ENCODE results near the gene IRX2. TPM values are rescaled to one million over a fixed set of nuclear protein-coding genes. Genes with fewer than 3 reads are reported as not detected.

Gene IRX2
- total and polyA plus RNA-seq, 2 donors (not counting 3 experiments of a cell fraction or from before 2014, with no cell fraction given) = not detected

GRCh38 chr5:2714805-2715204, 36.7 kb downstream of the IRX2 start:
- no peak overlapping the region for H3K4me3 ChIP-seq (replicated peaks in 1 of 3; ENCODE audit: insufficient read depth in 1 of 3, low read depth in 1 of 3, low read length in 3 of 3)
- TF ChIP-seq MAX (IDR thresholded peaks at IDR 0.05; ENCODE audit: insufficient read depth, insufficient read length) = no peak
- H3K9ac ChIP-seq (replicated peaks; ENCODE audit: extremely low read depth, insufficient read depth, low read length) = no peak overlapping the region
- no peaks in the 10 kb centered on the region for H3K9me1 ChIP-seq (replicated peaks; ENCODE audit: control insufficient read depth, extremely low read depth, insufficient read depth, low read length)
- H3K36me3 ChIP-seq (ENCODE audit: control insufficient read depth in 2 of 2, extremely low read depth in 1 of 2, insufficient read depth in 2 of 2, low read length in 2 of 2) = no peaks in the 10 kb centered on the region
- H3K79me2 ChIP-seq (ENCODE audit: control insufficient read depth, insufficient read depth, low read length) = no peaks in the 10 kb centered on the region
- no peak for DNase-seq (ENCODE audit: low read depth, low spot score)
- no TSS peak for BruUV-seq (replicated peaks)
- CTCF ChIA-PET = no interaction called here
- no peaks in the 10 kb centered on the region for H3K27me3 ChIP-seq (ENCODE audit: control insufficient read depth in 2 of 2, insufficient read depth in 2 of 2, low read length in 2 of 2)
- dilution Hi-C loops (cut with MboI; ENCODE audit: extremely low pct_ligation_motif_present, low sequenced_read_pairs) (no loop called here), intact Hi-C loops (cut with micrococcal nuclease) (no loop called here)
- no peak overlapping the region for H3K4me2 ChIP-seq (ENCODE audit: insufficient read depth, low read length)
- H2AFZ ChIP-seq (ENCODE audit: low read depth, low read length) = no peak overlapping the region
- H3K9me3 ChIP-seq (replicated peaks; ENCODE audit: control insufficient read depth, insufficient read depth, low read length) = peaks cover 2% of the 10 kb centered on the region
- no peaks in the 10 kb centered on the region for H4K20me1 ChIP-seq (replicated peaks; ENCODE audit: control insufficient read depth, extremely low read depth, insufficient read depth, low read length)
- no peaks in the 10 kb centered on the region for H3K4me1 ChIP-seq (ENCODE audit: control insufficient read depth, extremely low read depth, insufficient read depth, low read length)
- POLR2A ChIA-PET = no interaction called here
- FAIRE-seq = no peak
- H3K27ac ChIP-seq (ENCODE audit: insufficient read depth, low read depth, low read length) = no peak overlapping the region

- H3K79me2 ChIP-seq (ENCODE audit: control insufficient read depth, insufficient read depth, low read length) = no peaks in the 10 kb centered on the region
- dilution Hi-C loops (cut with MboI; ENCODE audit: extremely low pct_ligation_motif_present, low sequenced_read_pairs) = no loop called here
- no peak for FAIRE-seq
- no peaks in the 10 kb centered on the region for H3K9me1 ChIP-seq (replicated peaks; ENCODE audit: control insufficient read depth, extremely low read depth, insufficient read depth, low read length)
- BruUV-seq (replicated peaks) = no TSS peak
- no peak overlapping the region for H3K4me3 ChIP-seq (replicated peaks in 1 of 3; ENCODE audit: insufficient read depth in 1 of 3, low read depth in 1 of 3, low read length in 3 of 3)
- no peaks in the 10 kb centered on the region for H3K27me3 ChIP-seq (ENCODE audit: control insufficient read depth in 2 of 2, insufficient read depth in 2 of 2, low read length in 2 of 2)
- H3K4me1 ChIP-seq (ENCODE audit: control insufficient read depth, extremely low read depth, insufficient read depth, low read length) = no peaks in the 10 kb centered on the region
- POLR2A ChIA-PET = no interaction called here
- no peak overlapping the region for H3K27ac ChIP-seq (ENCODE audit: insufficient read depth, low read depth, low read length)
- intact Hi-C loops (cut with micrococcal nuclease) = no loop called here
- H3K9me3 ChIP-seq (replicated peaks; ENCODE audit: control insufficient read depth, insufficient read depth, low read length) = peaks cover 2% of the 10 kb centered on the region
- CTCF ChIA-PET = no interaction called here
- H3K4me2 ChIP-seq (ENCODE audit: insufficient read depth, low read length) = no peak overlapping the region
- TF ChIP-seq MYC (IDR thresholded peaks at IDR 0.05; ENCODE audit: low read depth, low read length) (no peak), FOS (IDR thresholded peaks at IDR 0.05; ENCODE audit: borderline replicate concordance, insufficient read depth, low read length) (no peak), JUN (IDR thresholded peaks at IDR 0.05; ENCODE audit: borderline replicate concordance, insufficient read depth, insufficient read length, low read depth) (no peak), POLR2AphosphoS5 (IDR thresholded peaks at IDR 0.05; ENCODE audit: insufficient read depth, low read depth, low read length) (no peak), POLR2A (IDR thresholded peaks at IDR 0.05; ENCODE audit: low read depth, low read length) (no peak), MAX (IDR thresholded peaks at IDR 0.05; ENCODE audit: insufficient read depth, insufficient read length) (no peak), GATA2 (IDR thresholded peaks at IDR 0.05; ENCODE audit: insufficient read depth, insufficient read length, low read depth, low read length) (no peak), CTCF (IDR thresholded peaks at IDR 0.05; ENCODE audit: extremely low read depth in 1 of 2, insufficient read depth in 1 of 2, low read depth in 1 of 2, low read length in 2 of 2) (no peak), EZH2 (IDR thresholded peaks at IDR 0.05; ENCODE audit: borderline replicate concordance, low read depth, low read length, severe bottlenecking) (no peak)
- H3K36me3 ChIP-seq (ENCODE audit: control insufficient read depth in 2 of 2, extremely low read depth in 1 of 2, insufficient read depth in 2 of 2, low read length in 2 of 2) = no peaks in the 10 kb centered on the region
- no peaks in the 10 kb centered on the region for H4K20me1 ChIP-seq (replicated peaks; ENCODE audit: control insufficient read depth, extremely low read depth, insufficient read depth, low read length)
- no peak for DNase-seq (ENCODE audit: low read depth, low spot score)
- no peak overlapping the region for H3K9ac ChIP-seq (replicated peaks; ENCODE audit: extremely low read depth, insufficient read depth, low read length)
- no peak overlapping the region for H2AFZ ChIP-seq (ENCODE audit: low read depth, low read length)
These were observed 37.5 kb downstream of the IRX2 start for GRCh38 chr5:2714026-2714425.
